22Rv1 (cell line): Measurements from ENCODE around the gene TMEM164.

Experiments
- ZFX ChIP-seq: fragments of 450-650 bp; IDR thresholded peaks from 2 replicates; pipeline ENCODE4 v1.6.1; 2017; ENCODE audit warnings: antibody characterized with exemption, borderline replicate concordance
- TF ChIP-seq, protein P1 (sequence below): fragments of 450-650 bp; IDR thresholded peaks from 2 replicates; pipeline ENCODE4 v1.5.1; 2017; ENCODE audit warnings: mild to moderate bottlenecking

DNA sequence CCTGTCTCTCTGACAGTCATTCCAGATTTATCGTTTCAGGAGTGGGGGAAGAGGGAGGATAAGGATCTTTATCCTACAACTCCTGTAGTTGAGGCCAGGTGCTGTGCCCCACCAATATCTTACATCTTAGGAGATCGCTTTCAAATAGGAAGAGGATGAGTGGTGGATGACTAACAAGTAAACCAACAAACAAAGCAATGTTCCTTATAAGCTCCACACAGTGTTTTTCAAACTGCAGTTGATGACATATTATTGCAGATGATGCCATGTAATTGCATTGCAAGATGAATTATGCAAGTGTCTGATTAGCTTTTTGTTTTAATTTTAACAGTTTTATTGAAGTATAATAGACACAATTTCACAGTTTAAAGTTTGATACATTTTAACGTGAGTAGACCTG is 35.8 kb upstream of the TMEM164 start:
- TF ChIP-seq, protein P1, sequence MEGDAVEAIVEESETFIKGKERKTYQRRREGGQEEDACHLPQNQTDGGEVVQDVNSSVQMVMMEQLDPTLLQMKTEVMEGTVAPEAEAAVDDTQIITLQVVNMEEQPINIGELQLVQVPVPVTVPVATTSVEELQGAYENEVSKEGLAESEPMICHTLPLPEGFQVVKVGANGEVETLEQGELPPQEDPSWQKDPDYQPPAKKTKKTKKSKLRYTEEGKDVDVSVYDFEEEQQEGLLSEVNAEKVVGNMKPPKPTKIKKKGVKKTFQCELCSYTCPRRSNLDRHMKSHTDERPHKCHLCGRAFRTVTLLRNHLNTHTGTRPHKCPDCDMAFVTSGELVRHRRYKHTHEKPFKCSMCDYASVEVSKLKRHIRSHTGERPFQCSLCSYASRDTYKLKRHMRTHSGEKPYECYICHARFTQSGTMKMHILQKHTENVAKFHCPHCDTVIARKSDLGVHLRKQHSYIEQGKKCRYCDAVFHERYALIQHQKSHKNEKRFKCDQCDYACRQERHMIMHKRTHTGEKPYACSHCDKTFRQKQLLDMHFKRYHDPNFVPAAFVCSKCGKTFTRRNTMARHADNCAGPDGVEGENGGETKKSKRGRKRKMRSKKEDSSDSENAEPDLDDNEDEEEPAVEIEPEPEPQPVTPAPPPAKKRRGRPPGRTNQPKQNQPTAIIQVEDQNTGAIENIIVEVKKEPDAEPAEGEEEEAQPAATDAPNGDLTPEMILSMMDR = no peak
- no peak for TF ChIP-seq ZFX
